GM12801 (cell line): Measurements from ENCODE around the gene DACH2.

Experiments used
- CTCF ChIP-seq: IDR thresholded peaks from one replicate; pipeline ENCODE4 v1.5.1; 2011; ENCODE audit warnings: control low read depth; ENCODE audit not compliant: insufficient read length; ENCODE audit errors: extremely low read depth

The DACH2 gene

GRCh38 chrX:86146102-86146501 is 2.1 kb upstream of the DACH2 start:
- no peak for TF ChIP-seq CTCF

- TF ChIP-seq CTCF = no peak
Observed at GRCh38 chrX:86148594-86148993, 343 bp downstream of the DACH2 start.

- no peak for TF ChIP-seq CTCF
Observed at GRCh38 chrX:86149119-86149518, 868 bp downstream of the DACH2 start.

GRCh38 chrX:86154553-86154952 is 6.3 kb downstream of the DACH2 start:
- no peak for TF ChIP-seq CTCF

GRCh38 chrX:86171366-86171765 is 23.1 kb downstream of the DACH2 start:
- TF ChIP-seq CTCF = no peak

- no peak for TF ChIP-seq CTCF
Observed at GRCh38 chrX:86178906-86179305, 30.7 kb downstream of the DACH2 start.

- no peak for TF ChIP-seq CTCF
Observed at GRCh38 chrX:86192827-86193226, 44.6 kb downstream of the DACH2 start.

- no peak for TF ChIP-seq CTCF
Observed at GRCh38 chrX:86194758-86195157, 46.5 kb downstream of the DACH2 start.
